Mucosa of descending colon (tissue), 3 donors: ENCODE data around the gene INTS14. TPM values are rescaled to one million over a fixed set of nuclear protein-coding genes. Genes with fewer than 3 reads are reported as not detected.

Source experiments
- ATAC-seq: fragments of 200-7000 bp; cut with Tn5 transposase; one replicate; pipeline ENCODE4 v1.9.1; 2020; ENCODE audit warnings: mild to moderate bottlenecking, moderate library complexity
- DNase-seq, 3 donors: peaks; one replicate each; pipeline ENCODE4 v3.0.0-alpha.2; 2020
- H3K36me3 ChIP-seq: fragments of 200-600 bp; one replicate; pipeline ENCODE4 v1.8.0; 2021; ENCODE audit warnings: low read depth, mild to moderate bottlenecking
- H3K4me1 ChIP-seq: fragments of 200-600 bp; one replicate; pipeline ENCODE4 v1.8.0; 2021; ENCODE audit warnings: low read depth, mild to moderate bottlenecking
- H3K4me3 ChIP-seq: fragments of 200-600 bp; one replicate; pipeline ENCODE4 v1.8.0; 2021; ENCODE audit warnings: mild to moderate bottlenecking
- H3K9me3 ChIP-seq: fragments of 200-600 bp; one replicate; pipeline ENCODE4 v1.8.0; 2021; ENCODE audit warnings: mild to moderate bottlenecking
- CTCF ChIP-seq: fragments of 200-600 bp; IDR thresholded peaks from one replicate; pipeline ENCODE4 v1.8.0; 2022; ENCODE audit warnings: antibody characterized with exemption, mild to moderate bottlenecking
- intact Hi-C, 2 donors: fragments of 100-400 bp; cut with DNase I in 1 of 2; cut with micrococcal nuclease in 1 of 2; formaldehyde crosslinking; loops; one replicate each; pipeline versions ENCODE4 v1.11.0 to v1.11.1; 2022; cut with DNase I, micrococcal nuclease
- total RNA-seq, 3 donors: library from RNA; stranded (reverse); fragmentation: NEBNext Ultra II Directional in 2 of 3; extraction: Animal tissue kit (Norgen Biotek cat#: 25700) in 2 of 3; gene quantifications; one replicate each; pipeline versions ENCODE4 v1.2.1 to v1.2.4, GENCODE V29; 2021 to 2023
- donor health status: DM: no; HTN: no; CAD: no; lungs with moderate emphysema.
- donor health status: DM: no; HTN: no; CAD: no.
- donor health status: DM: no; HTN: yes; CAD: no.

Gene INTS14
- total RNA-seq, 3 donors from 2014 or later = 30.1 to 37.5 (median 31.9) TPM

DNA sequence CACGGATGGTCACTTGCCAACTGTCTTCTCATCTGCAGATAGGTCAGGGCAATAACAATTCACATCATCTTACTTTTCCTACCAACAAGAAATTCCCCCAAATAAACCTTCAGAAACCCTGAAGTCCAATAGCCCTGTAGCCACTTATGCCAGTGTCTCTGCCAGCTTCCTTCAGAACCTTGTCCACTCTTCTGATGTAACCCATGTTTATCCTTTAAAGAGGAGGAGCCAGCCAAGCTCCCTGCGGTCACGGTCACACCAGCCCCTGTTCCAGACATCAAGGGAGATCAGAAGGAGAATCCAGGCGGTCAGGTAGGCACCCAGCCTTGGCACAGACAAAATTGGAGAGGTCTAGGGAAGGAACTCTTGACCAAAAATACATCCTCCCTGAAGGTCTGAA is 34.5 kb upstream of the INTS14 start:
- Histone ChIP-seq H3K9me3 (no peaks in the 10 kb centered on the region), H3K4me1 (no peaks in the 10 kb centered on the region), H3K36me3 (no peaks in the 10 kb centered on the region), H3K4me3 (no peak overlapping the region)
- DNase-seq (no peak), ATAC-seq (no peak)
- no peak for TF ChIP-seq CTCF
- intact Hi-C loops = no loop called here

GRCh38 chr15:65644282-65644681 is 33.4 kb upstream of the INTS14 start:
- Histone ChIP-seq H3K4me3 (no peak overlapping the region), H3K9me3 (no peaks in the 10 kb centered on the region), H3K36me3 (no peaks in the 10 kb centered on the region), H3K4me1 (no peaks in the 10 kb centered on the region)
- no peak for TF ChIP-seq CTCF
- intact Hi-C loops = no loop called here
- DNase-seq (no peak), ATAC-seq (no peak)

DNA sequence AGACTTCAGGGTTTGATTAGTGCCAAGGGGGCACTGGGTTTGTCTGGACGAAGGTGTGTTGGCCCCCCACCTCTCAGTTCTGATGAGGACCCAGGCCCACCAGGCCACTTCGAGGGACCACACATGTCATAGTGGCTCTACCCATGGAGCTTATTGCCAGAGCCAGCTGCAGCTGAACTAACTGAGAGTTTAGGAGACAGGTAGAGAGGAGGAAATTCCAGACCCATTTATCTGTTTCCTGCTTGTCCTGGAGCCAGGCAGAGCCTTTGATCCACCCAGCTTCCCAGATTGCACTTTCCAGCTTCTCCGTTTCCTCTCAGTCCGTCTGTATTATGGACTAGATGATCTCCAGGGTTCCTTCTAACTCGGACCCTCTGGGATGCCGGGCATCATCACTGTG is 31.7 kb upstream of the INTS14 start:
- no peak for TF ChIP-seq CTCF
- Histone ChIP-seq H3K36me3 (no peaks in the 10 kb centered on the region), H3K4me1 (no peaks in the 10 kb centered on the region), H3K9me3 (no peaks in the 10 kb centered on the region), H3K4me3 (no peak overlapping the region)
- DNase-seq (peak in 2 of 3 donors; percentile 36 to 50), ATAC-seq (peak; percentile 79)
- intact Hi-C loops = no loop called here

DNA sequence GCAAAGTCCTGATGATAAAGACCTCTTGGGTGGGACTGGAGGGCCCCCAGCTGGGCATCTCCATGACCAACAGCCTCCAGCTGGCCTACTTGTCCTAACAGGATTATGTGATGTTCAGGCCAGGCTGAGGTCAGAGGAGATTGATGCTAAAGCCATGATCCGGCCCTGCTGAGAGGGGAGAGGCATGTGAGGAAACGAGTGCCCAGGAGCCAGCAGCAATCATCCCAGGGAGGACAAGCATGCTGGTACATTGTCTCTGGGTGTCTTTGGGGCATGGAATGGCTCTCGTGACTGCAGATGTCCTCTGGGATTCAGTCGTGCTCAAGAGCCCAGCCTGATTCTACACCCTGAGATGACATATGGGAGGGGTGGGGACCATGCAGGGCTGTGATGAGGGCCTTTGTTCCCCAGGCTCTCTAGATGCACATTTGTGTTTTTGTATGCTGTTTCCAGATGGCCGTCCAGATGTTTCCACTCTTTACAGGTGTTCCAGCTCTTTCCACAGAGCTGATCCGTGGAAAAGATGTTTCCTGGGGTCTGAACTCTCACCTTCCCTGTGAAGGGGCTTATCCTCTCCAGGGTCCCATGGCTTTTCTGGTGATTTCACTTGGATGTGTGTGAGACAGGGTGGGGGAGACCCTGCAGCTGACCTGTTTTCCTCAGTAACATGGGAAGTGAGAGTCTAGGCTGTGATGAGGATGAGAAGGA is 31.0 kb upstream of the INTS14 start:
- no peak for TF ChIP-seq CTCF
- DNase-seq = no peak
- Histone ChIP-seq H3K36me3 (no peaks in the 10 kb centered on the region), H3K4me1 (no peaks in the 10 kb centered on the region), H3K9me3 (no peaks in the 10 kb centered on the region), H3K4me3 (no peak overlapping the region)
- intact Hi-C loops = no loop called here
- ATAC-seq = no peak

GRCh38 chr15:65639509-65639908 is 28.6 kb upstream of the INTS14 start:
- H3K4me1 ChIP-seq = no peaks in the 10 kb centered on the region
- H3K4me3 ChIP-seq = no peak overlapping the region
- ATAC-seq (no peak), DNase-seq (no peak)
- intact Hi-C loops = no loop called here
- H3K9me3 ChIP-seq = no peaks in the 10 kb centered on the region
- no peaks in the 10 kb centered on the region for H3K36me3 ChIP-seq
- TF ChIP-seq CTCF = no peak

- no peak overlapping the region for H3K4me3 ChIP-seq
- peak in 1 of 3 donors; percentile 49 for DNase-seq
- TF ChIP-seq CTCF = peak; percentile 41
- H3K9me3 ChIP-seq = no peaks in the 10 kb centered on the region
- no peaks in the 10 kb centered on the region for H3K4me1 ChIP-seq
- no peaks in the 10 kb centered on the region for H3K36me3 ChIP-seq
- intact Hi-C loops = no loop called here
- ATAC-seq = peak; percentile 82
Measured at GRCh38 chr15:65638681-65639089, 27.8 kb upstream of the INTS14 start.
